G401 (cell line): ENCODE results near the gene ADCY5. TPM values are rescaled to one million over a fixed set of nuclear protein-coding genes. Genes with fewer than 3 reads are reported as not detected.

Source experiments
- DNase-seq: peaks from one replicate; pipeline ENCODE4 v3.0.0-alpha.2; 2015; ENCODE audit warnings: low spot score
- in situ Hi-C: cut with HindIII; loops from 2 replicates; pipeline ENCODE4 v1.10.0; 2016; ENCODE audit warnings: low sequenced_read_pairs, mixed read lengths
- total RNA-seq: library from RNA; depleted of rRNA; stranded (reverse); fragments of >200 nt; shearing (Covaris generic); gene quantifications from 2 replicates; pipeline ENCODE4 v1.2.3, GENCODE V29; 2014

Gene ADCY5
- total RNA-seq, 1 experiment from 2014 or later = 0.07 TPM

DNA sequence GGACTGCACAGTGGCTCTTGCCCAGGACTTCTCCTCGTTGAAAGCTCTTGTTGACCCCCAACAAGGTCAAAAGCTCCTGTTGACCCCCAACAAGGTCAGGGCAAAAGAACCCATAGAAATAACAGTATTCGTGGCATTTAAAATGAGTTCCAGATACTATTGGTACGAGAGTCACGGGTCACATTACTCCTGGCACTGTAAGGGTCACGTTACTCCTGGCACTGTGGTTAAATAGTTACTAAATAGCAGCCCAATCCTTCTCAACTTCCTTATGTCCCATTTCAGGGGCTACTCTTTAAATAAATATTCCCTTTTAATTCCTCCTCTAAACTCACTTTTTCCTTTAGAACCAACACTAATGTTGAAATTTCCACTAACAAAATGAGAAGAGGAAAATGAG is 18.2 kb upstream of the ADCY5 start:
- no peak for DNase-seq
- in situ Hi-C loops = no loop called here

- in situ Hi-C loops = no loop called here
- DNase-seq = no peak
These were observed 15.3 kb upstream of the ADCY5 start for GRCh38 chr3:123464211-123464610.

GRCh38 chr3:123459862-123460261 is 11.0 kb upstream of the ADCY5 start:
- in situ Hi-C loops = no loop called here

GRCh38 chr3:123458255-123458654 is 9.4 kb upstream of the ADCY5 start:
- in situ Hi-C loops = no loop called here
- DNase-seq = no peak

More at GRCh38 chr3:123459862-123460261, 11.0 kb upstream of the ADCY5 start:
- DNase-seq = peak; percentile 85

- DNase-seq = no peak
- in situ Hi-C loops = no loop called here
These were observed 9.0 kb upstream of the ADCY5 start for GRCh38 chr3:123457841-123458240.

GRCh38 chr3:123453675-123454074 is 4.8 kb upstream of the ADCY5 start:
- no peak for DNase-seq
- in situ Hi-C loops = no loop called here

- no peak for DNase-seq
- in situ Hi-C loops = no loop called here
These were observed 2.3 kb upstream of the ADCY5 start for GRCh38 chr3:123451186-123451585.

- in situ Hi-C loops = no loop called here
- peak; percentile 44 for DNase-seq
These were observed 1.2 kb upstream of the ADCY5 start for GRCh38 chr3:123449997-123450604.

DNA sequence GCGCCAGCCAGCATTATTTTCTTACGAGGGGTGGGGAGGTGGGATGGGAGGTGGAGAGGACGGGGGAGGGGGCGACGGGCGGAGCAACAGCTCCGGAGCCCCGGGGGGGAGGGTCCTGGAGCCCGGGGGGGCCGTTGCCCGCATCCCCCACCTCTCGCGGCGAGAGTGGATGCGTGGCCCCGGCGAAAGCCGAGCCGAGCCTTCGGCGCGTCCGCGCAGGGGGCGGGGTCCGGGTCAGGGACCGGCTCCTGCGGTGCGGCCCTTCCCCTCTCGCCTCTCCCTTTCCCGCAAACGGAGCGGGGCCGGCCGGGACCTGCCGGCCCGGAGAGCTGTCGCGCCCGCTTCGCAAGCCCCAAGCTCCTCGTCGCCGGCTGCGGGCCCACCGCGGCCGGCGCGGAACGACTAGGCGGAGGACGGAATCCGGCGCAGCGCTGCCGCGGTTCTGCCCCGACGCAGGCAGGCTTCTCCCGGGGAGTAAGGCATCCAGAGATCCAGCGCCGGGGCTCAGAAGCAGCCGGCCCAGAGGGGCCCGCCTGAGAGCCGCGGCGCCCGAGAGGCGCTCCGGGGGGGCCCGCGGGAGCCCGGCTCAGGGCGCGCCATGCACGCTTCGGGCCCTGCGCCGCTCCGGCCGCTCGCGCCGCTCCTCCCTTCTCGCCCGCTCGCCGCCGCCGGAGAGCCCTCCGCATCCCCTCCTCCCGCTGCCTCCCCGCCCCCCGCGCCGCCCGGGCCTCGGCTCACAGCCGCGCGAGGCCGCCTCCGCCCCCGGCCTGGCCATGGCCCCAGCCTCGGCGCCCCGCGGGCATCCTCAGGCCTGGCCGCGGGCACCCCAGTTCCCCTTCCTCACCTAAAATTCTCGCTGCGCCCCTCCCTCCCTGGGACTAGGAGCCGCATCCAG is 459 bp upstream of the ADCY5 start:
- in situ Hi-C loops = no loop called here
- DNase-seq = peak; percentile 24

DNA sequence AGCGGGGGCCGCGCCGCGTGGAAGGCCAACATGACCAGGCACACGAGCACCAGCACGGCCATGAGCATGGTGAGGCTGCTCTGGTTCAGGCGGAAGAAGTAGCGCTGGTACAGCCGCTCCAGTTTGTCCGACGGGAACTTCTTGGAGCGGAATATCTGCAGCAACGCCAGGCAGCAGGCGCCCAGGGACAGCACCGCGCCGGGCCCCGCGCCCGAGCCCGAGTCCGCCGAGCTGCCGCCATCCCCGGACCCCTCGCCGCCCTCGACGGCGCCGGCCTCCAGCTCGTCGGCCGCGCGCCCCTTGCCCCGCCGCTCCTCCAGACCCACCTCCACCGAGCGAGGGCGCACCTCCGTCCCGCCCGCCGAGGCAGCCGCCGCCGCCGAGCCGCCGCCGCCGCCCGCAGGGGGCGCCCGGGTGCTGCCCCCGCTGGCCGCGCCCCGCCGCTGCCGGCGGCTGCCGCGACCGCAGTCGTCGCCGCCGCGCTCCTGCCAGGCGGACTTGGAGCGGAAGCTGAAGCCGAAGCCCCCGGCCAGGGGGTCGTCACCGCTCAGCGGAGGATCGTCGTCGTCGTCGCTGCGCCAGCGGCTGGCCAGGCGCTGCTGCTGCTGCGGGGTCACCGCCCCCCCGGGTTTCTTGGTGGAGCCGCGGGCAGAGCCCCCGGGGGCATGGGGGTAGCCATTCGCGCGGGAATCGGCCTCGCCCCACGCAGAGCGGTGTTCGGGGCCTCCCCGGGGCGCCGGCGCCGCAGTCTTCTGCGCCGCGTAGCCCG is 957 bp downstream of the ADCY5 start:
- no peak for DNase-seq
- in situ Hi-C loops = no loop called here

- in situ Hi-C loops = no loop called here
- DNase-seq = no peak
These were observed 1.5 kb downstream of the ADCY5 start for GRCh38 chr3:123447416-123447748.

DNA sequence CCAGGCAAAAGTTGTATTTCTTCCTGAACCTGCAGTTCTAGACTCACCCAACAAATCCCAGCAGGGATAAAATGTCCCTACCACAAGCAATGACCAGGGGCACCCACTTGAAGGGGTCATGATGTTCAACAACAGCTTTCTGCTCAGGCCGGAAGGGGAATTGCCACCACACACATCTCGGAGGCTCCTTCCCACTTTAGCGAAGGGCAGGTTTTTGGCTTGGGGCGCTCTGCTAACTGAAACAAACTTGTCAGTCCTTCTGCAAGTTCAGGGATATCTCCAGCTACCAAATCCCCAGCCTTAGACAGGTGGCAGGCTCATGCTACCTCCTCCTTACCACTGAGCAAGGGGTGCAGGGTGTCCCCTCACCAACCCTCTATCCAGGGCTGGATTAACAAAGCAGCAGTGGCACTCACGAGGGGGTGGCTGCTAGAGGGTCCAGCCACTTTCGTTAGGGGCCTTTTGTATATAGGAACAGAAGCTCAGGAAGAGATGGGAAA is 2.2 kb downstream of the ADCY5 start:
- in situ Hi-C loops = no loop called here

GRCh38 chr3:123446210-123446609 is 2.7 kb downstream of the ADCY5 start:
- in situ Hi-C loops = no loop called here
- no peak for DNase-seq

More for the DNA sequence above, 2.2 kb downstream of the ADCY5 start:
- DNase-seq = no peak

- DNase-seq = no peak
- in situ Hi-C loops = no loop called here
These were observed 3.2 kb downstream of the ADCY5 start for GRCh38 chr3:123445702-123446101.

GRCh38 chr3:123444744-123445143 is 4.1 kb downstream of the ADCY5 start:
- DNase-seq = no peak
- in situ Hi-C loops = no loop called here

DNA sequence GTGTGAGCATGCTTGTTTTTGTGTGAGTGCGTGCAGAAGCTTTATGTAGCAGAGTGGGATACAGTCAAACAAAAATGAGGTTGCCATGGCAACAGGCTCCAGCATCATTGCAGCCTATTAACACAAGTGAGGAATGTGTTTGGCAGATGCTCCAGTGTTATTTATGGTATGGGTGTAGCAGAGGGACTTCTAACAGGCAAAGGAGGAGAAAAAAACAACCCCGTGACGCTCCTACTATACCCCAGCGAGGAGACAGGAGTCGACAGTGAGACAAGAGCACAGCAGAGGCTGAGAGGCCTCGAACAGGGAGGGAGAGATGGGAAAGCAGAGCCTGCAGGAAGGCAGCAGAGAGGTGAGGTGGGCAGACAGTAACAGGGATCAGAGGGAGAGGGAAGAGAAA is 4.9 kb downstream of the ADCY5 start:
- peak; percentile 81 for DNase-seq
- in situ Hi-C loops = no loop called here

- DNase-seq = no peak
- in situ Hi-C loops = no loop called here
These were observed 6.0 kb downstream of the ADCY5 start for GRCh38 chr3:123442908-123443307.

DNA sequence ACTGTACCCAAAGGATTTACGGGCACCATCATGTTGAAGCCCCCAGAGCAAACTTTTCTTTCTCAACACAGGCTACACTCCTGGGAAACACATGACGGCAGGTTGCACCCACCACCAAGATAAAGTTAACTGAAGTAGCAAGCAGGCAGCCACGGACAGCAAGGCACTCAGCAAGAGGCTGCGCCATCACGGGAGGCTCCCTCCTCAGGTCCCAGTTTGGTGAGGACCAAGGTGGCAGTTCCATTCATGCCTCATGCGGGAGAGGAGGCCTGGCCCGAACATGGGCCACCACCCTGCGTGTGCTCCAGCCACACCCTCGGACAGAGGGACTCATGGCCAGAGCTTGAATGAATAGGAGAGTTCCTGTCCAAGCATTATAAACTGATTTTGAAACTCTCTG is 6.8 kb downstream of the ADCY5 start:
- DNase-seq = no peak
- in situ Hi-C loops = no loop called here

DNA sequence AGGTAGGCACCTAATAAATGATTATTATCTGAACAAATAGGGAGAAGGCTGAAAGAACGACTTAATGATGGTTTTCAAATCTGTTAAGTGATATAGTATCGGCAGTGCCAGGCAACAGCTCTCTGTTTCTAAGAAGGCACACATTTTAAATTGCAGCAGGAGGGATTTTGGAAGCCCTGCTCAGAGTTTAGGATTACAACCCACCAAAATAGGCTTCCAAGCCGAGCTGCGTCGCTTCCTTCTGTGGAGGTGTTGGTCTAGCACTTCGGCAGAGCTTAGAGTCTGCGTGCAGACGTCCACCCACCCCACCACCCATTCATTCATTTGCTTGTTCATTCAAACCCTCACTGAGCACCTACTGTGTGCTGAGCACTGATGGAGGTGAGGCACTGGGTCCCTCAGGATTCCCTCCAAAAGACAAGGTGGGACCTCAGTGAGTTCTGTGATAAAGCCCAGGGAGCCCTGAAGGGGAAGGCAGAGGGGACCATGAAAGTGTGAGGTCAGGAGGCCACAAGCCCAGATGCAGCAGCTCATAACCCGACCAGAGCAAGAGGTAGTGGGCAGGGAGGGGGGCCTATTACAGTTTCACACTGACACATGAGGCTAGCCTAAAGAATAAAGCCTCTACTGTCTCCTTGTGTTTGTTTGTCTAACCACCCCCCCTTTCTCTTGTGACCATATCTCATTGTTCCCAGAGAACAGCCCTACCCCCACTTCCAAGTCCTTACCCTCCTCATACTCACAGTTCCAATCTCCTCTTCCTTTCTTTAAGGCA is 8.9 kb downstream of the ADCY5 start:
- DNase-seq = no peak
- in situ Hi-C loops = no loop called here
